VCaP (cell line): Measurements from ENCODE around the gene WFIKKN1.

ENCODE experiments used
- H3K27ac ChIP-seq: fragments of 450-650 bp; 2 replicates; pipeline ENCODE4 v1.5.1; 2017
- TF ChIP-seq, protein P1 (sequence below): fragments of 450-650 bp; conservative IDR thresholded peaks from 2 replicates; pipeline ENCODE4 v1.5.1; 2017; ENCODE audit warnings: mild to moderate bottlenecking, moderate library complexity

The WFIKKN1 gene, protein sequence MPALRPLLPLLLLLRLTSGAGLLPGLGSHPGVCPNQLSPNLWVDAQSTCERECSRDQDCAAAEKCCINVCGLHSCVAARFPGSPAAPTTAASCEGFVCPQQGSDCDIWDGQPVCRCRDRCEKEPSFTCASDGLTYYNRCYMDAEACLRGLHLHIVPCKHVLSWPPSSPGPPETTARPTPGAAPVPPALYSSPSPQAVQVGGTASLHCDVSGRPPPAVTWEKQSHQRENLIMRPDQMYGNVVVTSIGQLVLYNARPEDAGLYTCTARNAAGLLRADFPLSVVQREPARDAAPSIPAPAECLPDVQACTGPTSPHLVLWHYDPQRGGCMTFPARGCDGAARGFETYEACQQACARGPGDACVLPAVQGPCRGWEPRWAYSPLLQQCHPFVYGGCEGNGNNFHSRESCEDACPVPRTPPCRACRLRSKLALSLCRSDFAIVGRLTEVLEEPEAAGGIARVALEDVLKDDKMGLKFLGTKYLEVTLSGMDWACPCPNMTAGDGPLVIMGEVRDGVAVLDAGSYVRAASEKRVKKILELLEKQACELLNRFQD

GRCh38 chr16:630815-631405 is at the start of gene WFIKKN1:
TSS of gene WFIKKN1 (plus strand) at chr16:630985. CDS start at chr16:631254, 269 bp downstream.
- TF ChIP-seq, protein P1, sequence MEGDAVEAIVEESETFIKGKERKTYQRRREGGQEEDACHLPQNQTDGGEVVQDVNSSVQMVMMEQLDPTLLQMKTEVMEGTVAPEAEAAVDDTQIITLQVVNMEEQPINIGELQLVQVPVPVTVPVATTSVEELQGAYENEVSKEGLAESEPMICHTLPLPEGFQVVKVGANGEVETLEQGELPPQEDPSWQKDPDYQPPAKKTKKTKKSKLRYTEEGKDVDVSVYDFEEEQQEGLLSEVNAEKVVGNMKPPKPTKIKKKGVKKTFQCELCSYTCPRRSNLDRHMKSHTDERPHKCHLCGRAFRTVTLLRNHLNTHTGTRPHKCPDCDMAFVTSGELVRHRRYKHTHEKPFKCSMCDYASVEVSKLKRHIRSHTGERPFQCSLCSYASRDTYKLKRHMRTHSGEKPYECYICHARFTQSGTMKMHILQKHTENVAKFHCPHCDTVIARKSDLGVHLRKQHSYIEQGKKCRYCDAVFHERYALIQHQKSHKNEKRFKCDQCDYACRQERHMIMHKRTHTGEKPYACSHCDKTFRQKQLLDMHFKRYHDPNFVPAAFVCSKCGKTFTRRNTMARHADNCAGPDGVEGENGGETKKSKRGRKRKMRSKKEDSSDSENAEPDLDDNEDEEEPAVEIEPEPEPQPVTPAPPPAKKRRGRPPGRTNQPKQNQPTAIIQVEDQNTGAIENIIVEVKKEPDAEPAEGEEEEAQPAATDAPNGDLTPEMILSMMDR: no peak
- no peak within 1 kb of the TSS for H3K27ac ChIP-seq

- TF ChIP-seq, protein P1: no peak
- H3K27ac ChIP-seq: no peak overlapping the region
These were observed 48.6 kb upstream of the WFIKKN1 start for GRCh38 chr16:582218-582613.

GRCh38 chr16:582614-583331 is 48.0 kb upstream of the WFIKKN1 start:
- H3K27ac ChIP-seq: no peak overlapping the region
- TF ChIP-seq, protein P1: no peak

GRCh38 chr16:583470-583814 is 47.3 kb upstream of the WFIKKN1 start:
- H3K27ac ChIP-seq: no peak overlapping the region
- TF ChIP-seq, protein P1: no peak

DNA sequence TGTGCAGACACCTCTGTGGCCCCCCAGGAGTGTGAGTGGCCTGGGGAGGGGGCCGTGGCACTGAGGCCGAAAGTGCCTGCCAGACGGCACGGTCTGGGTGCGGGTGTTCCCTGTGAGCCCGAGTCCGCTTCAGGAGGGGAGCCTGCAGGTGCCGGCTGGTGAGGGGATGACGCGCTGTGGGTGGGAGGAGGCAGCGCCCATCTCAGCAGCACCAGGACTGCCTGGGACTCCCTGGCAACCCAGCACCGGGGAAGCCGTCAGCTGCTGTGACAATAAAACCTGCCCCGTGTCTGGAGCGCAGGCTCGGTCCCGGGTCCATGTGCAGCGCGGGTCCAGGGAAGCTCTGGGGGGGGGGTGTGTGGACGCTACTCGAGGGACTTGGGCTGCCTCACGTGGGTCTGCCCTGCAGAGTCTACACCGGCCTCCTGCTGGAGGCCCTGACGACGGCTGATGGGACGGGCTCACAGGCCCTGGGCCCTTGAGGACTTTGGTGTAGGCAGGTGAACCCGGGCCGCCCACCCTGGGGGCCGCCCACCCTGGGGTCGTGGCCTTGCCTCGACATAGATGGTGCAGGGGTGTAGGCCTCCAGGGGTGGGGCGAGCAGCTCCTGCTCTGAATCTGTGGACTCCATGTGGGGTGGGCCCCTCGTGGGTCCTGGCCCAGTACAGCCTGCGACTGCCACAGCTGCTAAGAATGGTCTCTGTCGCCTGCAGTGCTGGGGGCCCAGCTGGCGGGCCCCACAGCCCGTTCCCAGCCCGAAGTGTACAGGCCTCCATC is 46.8 kb upstream of the WFIKKN1 start:
- TF ChIP-seq, protein P1: no peak
- H3K27ac ChIP-seq: no peak overlapping the region

- TF ChIP-seq, protein P1: peak; percentile 28
- H3K27ac ChIP-seq: no peak overlapping the region
These were observed 45.4 kb upstream of the WFIKKN1 start for GRCh38 chr16:585351-585750.
